OCI-LY7 (cell line): ENCODE results near the gene TAB2.

Source experiments
- EZH2phosphoT487 ChIP-seq: fragments of 200-600 bp; sonication (generic); IDR thresholded peaks from 2 replicates; pipeline ENCODE4 v1.6.1; 2018; ENCODE audit warnings: low read depth, borderline replicate concordance, mild to moderate bottlenecking, mixed run types, antibody characterized with exemption, low read length, moderate library complexity, mixed read lengths
- TF ChIP-seq, protein P1 (sequence below): fragments of 200-600 bp; sonication (generic); conservative IDR thresholded peaks from 2 replicates; pipeline ENCODE4 v1.5.1; 2014; ENCODE audit warnings: mild to moderate bottlenecking, antibody characterized with exemption, low read length, moderate library complexity, mixed read lengths

- TF ChIP-seq, protein P1, sequence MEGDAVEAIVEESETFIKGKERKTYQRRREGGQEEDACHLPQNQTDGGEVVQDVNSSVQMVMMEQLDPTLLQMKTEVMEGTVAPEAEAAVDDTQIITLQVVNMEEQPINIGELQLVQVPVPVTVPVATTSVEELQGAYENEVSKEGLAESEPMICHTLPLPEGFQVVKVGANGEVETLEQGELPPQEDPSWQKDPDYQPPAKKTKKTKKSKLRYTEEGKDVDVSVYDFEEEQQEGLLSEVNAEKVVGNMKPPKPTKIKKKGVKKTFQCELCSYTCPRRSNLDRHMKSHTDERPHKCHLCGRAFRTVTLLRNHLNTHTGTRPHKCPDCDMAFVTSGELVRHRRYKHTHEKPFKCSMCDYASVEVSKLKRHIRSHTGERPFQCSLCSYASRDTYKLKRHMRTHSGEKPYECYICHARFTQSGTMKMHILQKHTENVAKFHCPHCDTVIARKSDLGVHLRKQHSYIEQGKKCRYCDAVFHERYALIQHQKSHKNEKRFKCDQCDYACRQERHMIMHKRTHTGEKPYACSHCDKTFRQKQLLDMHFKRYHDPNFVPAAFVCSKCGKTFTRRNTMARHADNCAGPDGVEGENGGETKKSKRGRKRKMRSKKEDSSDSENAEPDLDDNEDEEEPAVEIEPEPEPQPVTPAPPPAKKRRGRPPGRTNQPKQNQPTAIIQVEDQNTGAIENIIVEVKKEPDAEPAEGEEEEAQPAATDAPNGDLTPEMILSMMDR = no peak
- no peak for TF ChIP-seq EZH2phosphoT487
Observed at GRCh38 chr6:149421132-149421531, 103.6 kb downstream of the TAB2 start.
